WTC11 (cell line): ENCODE data around the gene NFATC1.

Experiments
- ATF2 ChIP-seq: sonication (generic); formaldehyde crosslinking; IDR thresholded peaks from 2 replicates; pipeline ENCODE4 v1.8.1; 2022; ENCODE audit warnings: low read depth, missing genetic modification reagents, borderline replicate concordance
- E2F1 ChIP-seq: sonication (generic); formaldehyde crosslinking; IDR thresholded peaks from 2 replicates; pipeline ENCODE4 v1.8.0; 2022; ENCODE audit warnings: mild to moderate bottlenecking, missing genetic modification reagents
- JUN ChIP-seq: sonication (generic); formaldehyde crosslinking; IDR thresholded peaks from 2 replicates; pipeline ENCODE4 v1.8.0; 2023; ENCODE audit warnings: mild to moderate bottlenecking, missing genetic modification reagents
- MYBL2 ChIP-seq: sonication (generic); formaldehyde crosslinking; IDR thresholded peaks from 2 replicates; pipeline ENCODE4 v1.8.1; 2023; ENCODE audit warnings: mild to moderate bottlenecking, moderate library complexity, missing genetic modification reagents
- OVOL2 ChIP-seq: fragments of 250-450 bp; sonication (Bioruptor Pico); IDR thresholded peaks from 2 replicates; pipeline ENCODE4 v1.9.0; 2021; ENCODE audit warnings: mild to moderate bottlenecking, borderline replicate concordance
- PRRX2 ChIP-seq: fragments of 250-450 bp; sonication (Bioruptor Pico); IDR thresholded peaks from 2 replicates; pipeline ENCODE4 v1.8.0; 2021; ENCODE audit warnings: mild to moderate bottlenecking
- ZNF317 ChIP-seq: sonication (generic); formaldehyde crosslinking; IDR thresholded peaks from 2 replicates; pipeline ENCODE4 v1.8.1; 2023; ENCODE audit warnings: low read depth, mild to moderate bottlenecking, moderate library complexity, missing genetic modification reagents, borderline replicate concordance
- ZNF416 ChIP-seq: fragments of 250-450 bp; sonication (Bioruptor Pico); IDR thresholded peaks from 2 replicates; pipeline ENCODE4 v1.9.0; 2021; ENCODE audit warnings: mild to moderate bottlenecking, inconsistent platforms
- TF ChIP-seq, protein P1 (sequence below): fragments of 200-600 bp; IDR thresholded peaks from 2 replicates; pipeline ENCODE4 v1.8.0; 2022; ENCODE audit warnings: antibody characterized with exemption

DNA sequence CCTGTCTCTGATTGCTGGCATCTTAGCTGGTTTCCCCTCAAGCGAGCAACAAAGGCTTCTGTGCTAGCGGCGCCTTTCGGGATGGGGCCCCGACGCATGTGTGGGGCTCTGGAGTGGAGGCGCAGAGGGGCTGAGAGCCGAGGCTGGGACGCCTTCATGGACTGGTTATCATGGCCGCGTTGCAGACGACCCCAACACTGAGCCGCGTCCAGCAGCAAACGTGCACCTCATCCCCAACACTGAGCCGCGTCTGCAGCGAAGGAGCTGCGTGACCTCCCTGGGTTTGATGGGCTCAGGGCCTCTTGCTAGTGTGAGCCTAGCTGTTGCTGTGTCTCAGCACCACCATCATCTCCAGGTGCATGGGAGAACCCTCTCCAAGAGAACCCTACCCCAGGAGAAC, 160.2 kb downstream of the NFATC1 start:
- TF ChIP-seq E2F1 (CRISPR knock-in tag), result no peak
- no peak for TF ChIP-seq MYBL2 (CRISPR knock-in tag)
- TF ChIP-seq, protein P1, sequence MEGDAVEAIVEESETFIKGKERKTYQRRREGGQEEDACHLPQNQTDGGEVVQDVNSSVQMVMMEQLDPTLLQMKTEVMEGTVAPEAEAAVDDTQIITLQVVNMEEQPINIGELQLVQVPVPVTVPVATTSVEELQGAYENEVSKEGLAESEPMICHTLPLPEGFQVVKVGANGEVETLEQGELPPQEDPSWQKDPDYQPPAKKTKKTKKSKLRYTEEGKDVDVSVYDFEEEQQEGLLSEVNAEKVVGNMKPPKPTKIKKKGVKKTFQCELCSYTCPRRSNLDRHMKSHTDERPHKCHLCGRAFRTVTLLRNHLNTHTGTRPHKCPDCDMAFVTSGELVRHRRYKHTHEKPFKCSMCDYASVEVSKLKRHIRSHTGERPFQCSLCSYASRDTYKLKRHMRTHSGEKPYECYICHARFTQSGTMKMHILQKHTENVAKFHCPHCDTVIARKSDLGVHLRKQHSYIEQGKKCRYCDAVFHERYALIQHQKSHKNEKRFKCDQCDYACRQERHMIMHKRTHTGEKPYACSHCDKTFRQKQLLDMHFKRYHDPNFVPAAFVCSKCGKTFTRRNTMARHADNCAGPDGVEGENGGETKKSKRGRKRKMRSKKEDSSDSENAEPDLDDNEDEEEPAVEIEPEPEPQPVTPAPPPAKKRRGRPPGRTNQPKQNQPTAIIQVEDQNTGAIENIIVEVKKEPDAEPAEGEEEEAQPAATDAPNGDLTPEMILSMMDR, result no peak
- no peak for TF ChIP-seq ATF2
- TF ChIP-seq PRRX2 (CRISPR knock-in tag), result no peak
- TF ChIP-seq JUN, result no peak
- no peak for TF ChIP-seq ZNF416 (CRISPR knock-in tag)
- no peak for TF ChIP-seq OVOL2 (CRISPR knock-in tag)
- no peak for TF ChIP-seq ZNF317 (CRISPR knock-in tag)
